A549 (cell line): ENCODE results near the gene AMZ2. TPM values are rescaled to one million over a fixed set of nuclear protein-coding genes. Genes with fewer than 3 reads are reported as not detected.
"Not testable (repeated sequence)": the region's sequence is repeated elsewhere in the genome, so short reads cannot be mapped to it uniquely, and the experiment has no call there.

Source experiments
- ATAC-seq, 2 experiments: fragments of 200-7000 bp in 1 of 2; fragments of >200 bp in 1 of 2; cut with Nextera tagmentation in 1 of 2; cut with Tn5 transposase in 1 of 2; 3 replicates each; pipeline versions ENCODE4 v1.8.0 to v1.9.1; 2018 to 2020; ENCODE audit warnings: mild to moderate bottlenecking in 1 of 2, moderate library complexity in 1 of 2
- CTCF ChIA-PET: fragments of 300-600 bp; sonication (Branson Sonifier 250); formaldehyde crosslinking; extraction: SDS; loops from one replicate; lab custom pipeline; 2021; ENCODE audit warnings: antibody characterized with exemption, inconsistent platforms; lab: Yijun Ruan, JAX
- POLR2A ChIA-PET: fragments of 350-600 bp; formaldehyde crosslinking; extraction: SDS; loops from one replicate; lab custom pipeline; 2021; ENCODE audit warnings: antibody characterized with exemption, inconsistent platforms; lab: Yijun Ruan, JAX
- DNase-seq, 2 experiments: peaks; one replicate each; pipeline versions ENCODE4 v3.0.0 to v3.0.0-alpha.2; 2011 to 2016; ENCODE audit warnings: low read depth in 1 of 2, low spot score in 1 of 2
- FAIRE-seq: peaks from 2 replicates; lab custom pipeline; 2011; peaks lifted over from hg19 to GRCh38; lab: Jason Lieb, UNC
- H3K27ac ChIP-seq, 2 experiments: fragments of >200 bp; sonication (Bioruptor Twin); formaldehyde crosslinking; 3 replicates each; pipeline ENCODE4 v1.5.1; 2016 to 2017
- H3K4me1 ChIP-seq: fragments of >200 bp; sonication (Bioruptor Twin); formaldehyde crosslinking; 3 replicates; pipeline ENCODE4 v1.6.1; 2016
- H3K4me2 ChIP-seq: fragments of >200 bp; sonication (Bioruptor Twin); formaldehyde crosslinking; 3 replicates; pipeline ENCODE4 v1.6.1; 2016
- H3K4me3 ChIP-seq: fragments of >200 bp; sonication (Bioruptor Twin); formaldehyde crosslinking; 3 replicates; pipeline ENCODE4 v1.5.1; 2016
- H3K9me3 ChIP-seq: fragments of >200 bp; sonication (Bioruptor Twin); formaldehyde crosslinking; 3 replicates; pipeline ENCODE4 v1.6.1; 2016
- BHLHE40 ChIP-seq: IDR thresholded peaks from 2 replicates; pipeline ENCODE4 v1.6.1; 2012; ENCODE audit warnings: low read depth, low read length, inconsistent platforms
- CBX8 ChIP-seq: fragments of 200-600 bp; sonication (generic); IDR thresholded peaks from 2 replicates; pipeline ENCODE4 v1.6.1; 2016
- GATA3 ChIP-seq: IDR thresholded peaks from 2 replicates; pipeline ENCODE4 v1.6.1; 2012; ENCODE audit warnings: borderline replicate concordance
- HEYL ChIP-seq: fragments of 250-450 bp; sonication (Bioruptor Pico); IDR thresholded peaks from 2 replicates; pipeline ENCODE4 v1.8.0; 2021; ENCODE audit warnings: mild to moderate bottlenecking, moderate library complexity
- KDM1A ChIP-seq: fragments of 200-600 bp; sonication (generic); IDR thresholded peaks from 2 replicates; pipeline ENCODE4 v1.6.1; 2016; ENCODE audit warnings: low read depth, mild to moderate bottlenecking
- MAFK ChIP-seq: fragments of 450-650 bp; IDR thresholded peaks from 2 replicates; pipeline ENCODE4 v1.6.1; 2014; ENCODE audit not compliant: partially characterized antibody
- PHF8 ChIP-seq: fragments of 200-600 bp; sonication (generic); IDR thresholded peaks from 2 replicates; pipeline ENCODE4 v1.6.1; 2016; ENCODE audit warnings: low read depth, mild to moderate bottlenecking, antibody characterized with exemption, moderate library complexity, borderline replicate concordance
- RAD21 ChIP-seq, 2 experiments: fragments of >200 bp in 1 of 2; sonication (Bioruptor Twin) in 1 of 2; formaldehyde crosslinking in 1 of 2; IDR thresholded peaks in 1 of 2; conservative IDR thresholded peaks in 1 of 2; 2 replicates in 1 of 2; 3 replicates in 1 of 2; pipeline ENCODE4 v1.6.1; 2012 to 2018; ENCODE audit warnings: inconsistent platforms in 1 of 2
- RCOR1 ChIP-seq: fragments of 150-350 bp; IDR thresholded peaks from 2 replicates; pipeline ENCODE4 v1.6.1; 2014; ENCODE audit warnings: antibody characterized with exemption, low read length, low read depth
- SMC3 ChIP-seq: fragments of >200 bp; sonication (Bioruptor Twin); formaldehyde crosslinking; IDR thresholded peaks from 3 replicates; pipeline ENCODE4 v1.6.1; 2018; ENCODE audit warnings: inconsistent platforms
- WGBS: methylation state at CpG from one replicate; pipeline ENCODE4 v1.1.6; 2017; ENCODE audit errors: missing lambda C conversion rate; 5-methylcytosine and 5-hydroxymethylcytosine counted together
- polyA plus RNA-seq, 4 experiments: library from polyadenylated mRNA; depleted of rRNA in 3 of 4; stranded (reverse); fragments of >200 nt; fragmentation: RNase III in 1 of 4; extraction: RNeasy Plus Mini Kit Qiagen cat#74134 plus additional on column Dnase treatment in 1 of 4; gene quantifications; 2 replicates in 3 of 4; 3 replicates in 1 of 4; pipeline ENCODE4 v1.2.3, GENCODE V29; 2011 to 2017
- TF ChIP-seq, protein P1 (sequence below): fragments of >200 bp; sonication (Bioruptor Twin); formaldehyde crosslinking; IDR thresholded peaks from 3 replicates; pipeline ENCODE4 v1.5.1; 2016
- TF ChIP-seq, protein P2 (sequence below): fragments of 450-650 bp; IDR thresholded peaks from 2 replicates; pipeline ENCODE4 v1.6.1; 2014; ENCODE audit warnings: antibody characterized with exemption
- TF ChIP-seq, protein P3 (sequence below): fragments of 250-450 bp; sonication (Bioruptor Pico); IDR thresholded peaks from 2 replicates; pipeline ENCODE4 v1.5.0; 2020; ENCODE audit warnings: low read depth, mild to moderate bottlenecking, moderate library complexity
- TF ChIP-seq, protein P4 (sequence below): fragments of >200 bp; sonication (Bioruptor Twin); formaldehyde crosslinking; IDR thresholded peaks from 3 replicates; pipeline ENCODE4 v1.6.1; 2016
- TF ChIP-seq, protein P5 (sequence below): fragments of 150-350 bp; IDR thresholded peaks from 2 replicates; pipeline ENCODE4 v1.6.1; 2014; ENCODE audit warnings: low read depth, mild to moderate bottlenecking, low read length

The AMZ2 gene
- polyA plus RNA-seq, 2 of the 4 experiments (the other 2 are of a cell fraction) = 105 to 201 TPM

DNA sequence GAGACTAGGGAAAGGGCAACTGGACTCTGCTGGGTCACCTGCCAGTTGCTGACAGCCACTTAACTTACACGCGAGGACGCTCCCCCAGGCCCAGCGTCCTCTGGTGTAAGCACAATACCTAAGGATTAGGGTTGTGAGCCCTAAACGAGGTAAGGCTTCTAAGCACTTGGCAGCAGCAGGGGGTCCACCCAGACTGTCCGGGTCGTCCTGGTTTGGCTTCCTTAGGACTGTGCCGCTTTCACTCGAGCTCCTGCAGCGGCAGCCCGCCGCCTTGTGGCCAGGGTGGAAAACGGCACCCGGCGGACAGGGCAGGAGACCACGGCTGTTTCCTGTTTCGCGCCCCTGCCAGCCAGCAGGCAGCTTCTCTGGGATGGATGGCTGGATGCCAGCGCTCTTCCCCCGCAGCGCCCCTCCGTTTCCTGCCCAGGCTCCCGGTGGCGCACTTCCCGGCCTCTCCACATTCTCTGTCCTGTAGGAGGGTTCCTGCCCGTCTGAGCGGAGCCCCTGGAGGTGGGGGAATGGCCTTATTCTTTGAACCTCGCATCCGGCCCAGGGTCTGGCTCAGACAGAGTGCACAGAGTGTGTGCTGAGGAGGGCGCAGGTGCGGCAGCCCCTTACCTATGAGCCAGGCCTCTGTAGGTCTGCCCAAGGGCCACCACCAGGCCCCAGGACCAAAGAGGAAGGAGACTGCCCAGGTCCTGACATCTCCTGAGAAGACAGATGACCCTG lies 47.0 kb upstream of the AMZ2 start:
- Histone ChIP-seq H3K4me2 (peak overlapping the region; percentile 96), H3K27ac (peak overlapping the region in 1 of 2 experiments; percentile 26; a peak in 1 of 6 replicates), H3K4me3 (peak overlapping the region; percentile 15; the same call in 2 of the 3 replicates), H3K9me3 (no peaks in the 10 kb centered on the region), H3K4me1 (peaks cover 44% of the 10 kb centered on the region)
- no peak for FAIRE-seq
- TF ChIP-seq, protein P1, sequence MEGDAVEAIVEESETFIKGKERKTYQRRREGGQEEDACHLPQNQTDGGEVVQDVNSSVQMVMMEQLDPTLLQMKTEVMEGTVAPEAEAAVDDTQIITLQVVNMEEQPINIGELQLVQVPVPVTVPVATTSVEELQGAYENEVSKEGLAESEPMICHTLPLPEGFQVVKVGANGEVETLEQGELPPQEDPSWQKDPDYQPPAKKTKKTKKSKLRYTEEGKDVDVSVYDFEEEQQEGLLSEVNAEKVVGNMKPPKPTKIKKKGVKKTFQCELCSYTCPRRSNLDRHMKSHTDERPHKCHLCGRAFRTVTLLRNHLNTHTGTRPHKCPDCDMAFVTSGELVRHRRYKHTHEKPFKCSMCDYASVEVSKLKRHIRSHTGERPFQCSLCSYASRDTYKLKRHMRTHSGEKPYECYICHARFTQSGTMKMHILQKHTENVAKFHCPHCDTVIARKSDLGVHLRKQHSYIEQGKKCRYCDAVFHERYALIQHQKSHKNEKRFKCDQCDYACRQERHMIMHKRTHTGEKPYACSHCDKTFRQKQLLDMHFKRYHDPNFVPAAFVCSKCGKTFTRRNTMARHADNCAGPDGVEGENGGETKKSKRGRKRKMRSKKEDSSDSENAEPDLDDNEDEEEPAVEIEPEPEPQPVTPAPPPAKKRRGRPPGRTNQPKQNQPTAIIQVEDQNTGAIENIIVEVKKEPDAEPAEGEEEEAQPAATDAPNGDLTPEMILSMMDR = peak; percentile 94
- TF ChIP-seq CBX8 = no peak
- TF ChIP-seq, protein P2, sequence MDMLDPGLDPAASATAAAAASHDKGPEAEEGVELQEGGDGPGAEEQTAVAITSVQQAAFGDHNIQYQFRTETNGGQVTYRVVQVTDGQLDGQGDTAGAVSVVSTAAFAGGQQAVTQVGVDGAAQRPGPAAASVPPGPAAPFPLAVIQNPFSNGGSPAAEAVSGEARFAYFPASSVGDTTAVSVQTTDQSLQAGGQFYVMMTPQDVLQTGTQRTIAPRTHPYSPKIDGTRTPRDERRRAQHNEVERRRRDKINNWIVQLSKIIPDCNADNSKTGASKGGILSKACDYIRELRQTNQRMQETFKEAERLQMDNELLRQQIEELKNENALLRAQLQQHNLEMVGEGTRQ = no peak
- no peak for TF ChIP-seq GATA3
- TF ChIP-seq SMC3 = peak; percentile 92
- TF ChIP-seq RCOR1 = no peak
- TF ChIP-seq RAD21 (conservative IDR thresholded peaks at IDR 0.05 in 1 of 2, IDR thresholded peaks at IDR 0.05 in 1 of 2) = peak; percentile 69 to 77
- TF ChIP-seq MAFK = no peak
- TF ChIP-seq, protein P3, sequence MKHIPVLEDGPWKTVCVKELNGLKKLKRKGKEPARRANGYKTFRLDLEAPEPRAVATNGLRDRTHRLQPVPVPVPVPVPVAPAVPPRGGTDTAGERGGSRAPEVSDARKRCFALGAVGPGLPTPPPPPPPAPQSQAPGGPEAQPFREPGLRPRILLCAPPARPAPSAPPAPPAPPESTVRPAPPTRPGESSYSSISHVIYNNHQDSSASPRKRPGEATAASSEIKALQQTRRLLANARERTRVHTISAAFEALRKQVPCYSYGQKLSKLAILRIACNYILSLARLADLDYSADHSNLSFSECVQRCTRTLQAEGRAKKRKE (CRISPR knock-in tag) = no peak
- TF ChIP-seq, protein P4, sequence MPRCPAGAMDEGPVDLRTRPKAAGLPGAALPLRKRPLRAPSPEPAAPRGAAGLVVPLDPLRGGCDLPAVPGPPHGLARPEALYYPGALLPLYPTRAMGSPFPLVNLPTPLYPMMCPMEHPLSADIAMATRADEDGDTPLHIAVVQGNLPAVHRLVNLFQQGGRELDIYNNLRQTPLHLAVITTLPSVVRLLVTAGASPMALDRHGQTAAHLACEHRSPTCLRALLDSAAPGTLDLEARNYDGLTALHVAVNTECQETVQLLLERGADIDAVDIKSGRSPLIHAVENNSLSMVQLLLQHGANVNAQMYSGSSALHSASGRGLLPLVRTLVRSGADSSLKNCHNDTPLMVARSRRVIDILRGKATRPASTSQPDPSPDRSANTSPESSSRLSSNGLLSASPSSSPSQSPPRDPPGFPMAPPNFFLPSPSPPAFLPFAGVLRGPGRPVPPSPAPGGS = no peak
- CTCF ChIA-PET = interaction anchor here (0.6 to 7.9 kb wide), 48 partner anchors 8 to 541 kb away, joined by 3 to 135 read pairs (median 4); partner anchors contain the start of genes AMZ2, PRKAR1A and WIPI1
- peak; percentile 19 to 77; a peak in 5 of 6 replicates for ATAC-seq
- POLR2A ChIA-PET = interaction anchor here (1.5 kb wide), 1 partner anchor 47 kb away, joined by 4 read pairs; the partner anchor contains the start of gene AMZ2
- 5% methylated on average over 23 of the region's 31 CpGs for WGBS
- DNase-seq = peak; percentile 77 to 82

DNA sequence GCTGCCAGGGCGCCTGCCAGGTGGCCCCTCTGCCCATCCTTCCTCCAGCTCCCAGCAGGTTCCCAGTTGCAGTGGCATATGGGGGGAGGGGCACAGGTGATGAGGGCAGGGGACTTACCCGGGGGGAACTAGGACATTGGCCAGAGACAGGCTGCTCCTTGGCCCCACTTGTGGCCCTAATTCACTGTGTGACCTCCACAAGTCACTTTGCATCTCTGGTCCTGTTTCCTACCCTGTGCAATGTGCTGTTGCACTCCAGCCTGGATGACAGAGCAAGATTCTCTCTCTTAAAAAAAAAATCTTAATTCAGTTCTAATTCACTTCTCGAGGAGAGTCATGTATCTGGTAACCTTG lies 46.4 kb upstream of the AMZ2 start:
- not testable (repeated sequence) for DNase-seq, H3K4me3 ChIP-seq, ATAC-seq, FAIRE-seq, H3K9me3 ChIP-seq, H3K27ac ChIP-seq
- CTCF ChIA-PET = interaction anchor here (0.6 to 7.9 kb wide), 40 partner anchors 8 to 311 kb away, joined by 3 to 135 read pairs (median 4); partner anchors contain the start of genes AMZ2, PRKAR1A and WIPI1
- peak overlapping the region; percentile 96; the same call in 1 of the 3 replicates for H3K4me2 ChIP-seq
- H3K4me1 ChIP-seq = peaks cover 40% of the 10 kb centered on the region
- POLR2A ChIA-PET = interaction anchor here (1.5 kb wide), 1 partner anchor 47 kb away, joined by 4 read pairs; the partner anchor contains the start of gene AMZ2
- WGBS = 72% methylated on average over 2 of the region's 3 CpGs

DNA sequence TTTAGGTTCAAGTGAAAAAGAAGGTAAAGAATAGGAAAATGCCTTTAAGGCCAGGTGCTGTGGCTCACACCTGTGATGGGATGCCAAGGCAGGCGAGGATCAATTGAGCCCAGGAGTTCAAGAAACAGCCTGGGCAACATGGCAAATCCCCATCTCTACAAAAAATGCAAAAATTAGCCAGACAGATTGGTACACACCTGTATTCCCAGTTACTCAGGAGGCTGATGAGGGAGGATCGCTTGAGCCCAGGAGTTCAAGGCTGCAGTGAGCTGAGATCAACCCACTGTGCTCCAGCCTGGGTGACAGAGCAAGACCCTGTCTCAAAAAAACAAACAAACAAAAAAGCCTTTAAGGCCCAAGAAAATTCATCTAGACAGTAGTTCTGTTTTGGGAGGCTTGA lies 45.5 kb upstream of the AMZ2 start:
- POLR2A ChIA-PET, H3K4me3 ChIP-seq, ATAC-seq, H3K4me2 ChIP-seq, DNase-seq, H3K9me3 ChIP-seq, H3K27ac ChIP-seq, FAIRE-seq: not testable (repeated sequence)
- WGBS = 70% methylated on average over 2 of the region's 2 CpGs
- peaks cover 35% of the 10 kb centered on the region for H3K4me1 ChIP-seq
- CTCF ChIA-PET = interaction anchor here (0.7 to 7.9 kb wide), 9 partner anchors 16 to 202 kb away, joined by 3 to 135 read pairs (median 3); partner anchors contain the start of gene AMZ2

DNA sequence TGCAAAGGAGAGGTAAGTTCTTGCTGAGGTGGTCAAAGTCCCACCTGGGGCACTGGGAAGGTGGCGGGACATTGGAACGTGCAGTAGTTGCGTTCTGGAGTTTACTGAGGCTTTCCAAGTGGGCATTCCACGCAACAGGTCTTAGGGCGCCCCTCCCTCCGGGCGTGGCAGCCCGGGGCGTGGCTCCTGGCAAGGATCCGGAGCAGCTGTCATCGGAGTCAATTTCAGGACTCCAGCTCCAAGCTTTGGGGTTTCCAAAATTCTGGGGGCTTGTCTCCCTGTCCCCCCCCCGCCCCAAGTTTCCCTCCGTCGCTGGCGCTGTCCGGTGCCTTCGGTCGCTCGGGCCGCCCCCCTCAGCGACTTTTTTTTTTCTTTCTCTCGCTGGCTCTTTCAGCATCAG lies 43.1 kb upstream of the AMZ2 start:
- Histone ChIP-seq H3K9me3 (no peaks in the 10 kb centered on the region), H3K4me3 (peak overlapping the region; percentile 84), H3K4me1 (peaks cover 13% of the 10 kb centered on the region; the same call in 1 of the 3 replicates), H3K27ac (peak overlapping the region; percentile 29 to 94; a peak in 5 of 6 replicates), H3K4me2 (peak overlapping the region; percentile 97)
- FAIRE-seq = no peak
- peak in 1 of 2 experiments; percentile 38 for DNase-seq
- ATAC-seq = peak in 1 of 2 experiments; percentile 14; a peak in 3 of 6 replicates
- ChIA-PET POLR2A (interaction anchor here (1.6 kb wide), 1 partner anchor 43 kb away, joined by 6 read pairs; the partner anchor contains the start of gene AMZ2), CTCF (interaction anchor here (0.6 to 7.9 kb wide), 25 partner anchors 9 to 279 kb away, joined by 3 to 135 read pairs (median 4); partner anchors contain the start of gene AMZ2)
- no peak for TF ChIP-seq KDM1A
- TF ChIP-seq BHLHE40 = no peak
- TF ChIP-seq PHF8 = no peak
- TF ChIP-seq, protein P5, sequence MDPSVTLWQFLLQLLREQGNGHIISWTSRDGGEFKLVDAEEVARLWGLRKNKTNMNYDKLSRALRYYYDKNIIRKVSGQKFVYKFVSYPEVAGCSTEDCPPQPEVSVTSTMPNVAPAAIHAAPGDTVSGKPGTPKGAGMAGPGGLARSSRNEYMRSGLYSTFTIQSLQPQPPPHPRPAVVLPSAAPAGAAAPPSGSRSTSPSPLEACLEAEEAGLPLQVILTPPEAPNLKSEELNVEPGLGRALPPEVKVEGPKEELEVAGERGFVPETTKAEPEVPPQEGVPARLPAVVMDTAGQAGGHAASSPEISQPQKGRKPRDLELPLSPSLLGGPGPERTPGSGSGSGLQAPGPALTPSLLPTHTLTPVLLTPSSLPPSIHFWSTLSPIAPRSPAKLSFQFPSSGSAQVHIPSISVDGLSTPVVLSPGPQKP = no peak
- no peak for TF ChIP-seq HEYL (CRISPR knock-in tag)
- 6% methylated on average over 15 of the region's 22 CpGs for WGBS
